HG03139 (cell line): Measurements from ENCODE around the gene ZCCHC10.
"Not testable (repeated sequence)": the region's sequence is repeated elsewhere in the genome, so short reads cannot be mapped to it uniquely, and the experiment has no call there.

Experiments used
- ATAC-seq: cut with Tn5 transposase; IDR thresholded peaks from one replicate; pipeline ENCODE4 v1.9.1; 2021; ENCODE audit not compliant: unreplicated experiment

Gene ZCCHC10

DNA sequence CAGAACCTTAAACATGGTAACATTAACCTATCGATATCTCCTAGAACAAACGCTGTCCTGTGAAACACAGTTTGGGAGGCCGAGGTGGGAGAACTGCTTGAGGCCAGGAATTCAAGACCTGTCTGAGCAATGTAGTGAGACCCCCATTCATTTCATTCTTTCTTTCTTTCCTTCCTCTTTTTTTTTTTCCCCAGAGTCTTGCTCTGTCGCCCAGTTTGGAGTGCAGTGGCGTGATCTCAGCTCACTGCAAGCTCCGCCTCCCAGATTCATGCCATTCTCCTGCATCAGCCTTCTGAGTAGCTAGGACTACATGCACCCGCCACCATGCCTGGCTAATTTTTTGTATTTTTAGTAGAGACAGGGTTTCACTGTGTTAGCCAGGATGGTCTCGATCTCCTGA, 20.2 kb upstream of the ZCCHC10 start:
- ATAC-seq: not testable (repeated sequence)

DNA sequence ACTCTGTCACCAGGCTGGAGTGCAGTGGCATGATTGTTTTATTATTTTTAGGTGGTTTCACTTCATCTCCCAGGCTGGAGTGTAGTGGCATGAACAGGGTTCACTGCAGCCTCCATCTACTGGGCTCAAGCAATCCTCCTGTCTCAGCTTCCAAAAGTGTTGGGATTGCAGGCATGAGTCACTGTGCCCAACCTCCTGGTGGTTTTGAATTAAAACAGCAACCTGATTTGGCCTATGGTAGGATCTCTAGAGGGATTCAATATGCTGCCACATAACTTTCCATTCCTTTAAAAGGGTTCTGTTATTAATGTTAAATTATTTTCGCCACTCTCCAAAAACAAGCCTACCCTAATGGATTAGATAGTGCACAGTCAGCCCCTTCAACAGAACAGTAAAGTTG, 15.6 kb upstream of the ZCCHC10 start:
- no peak for ATAC-seq

DNA sequence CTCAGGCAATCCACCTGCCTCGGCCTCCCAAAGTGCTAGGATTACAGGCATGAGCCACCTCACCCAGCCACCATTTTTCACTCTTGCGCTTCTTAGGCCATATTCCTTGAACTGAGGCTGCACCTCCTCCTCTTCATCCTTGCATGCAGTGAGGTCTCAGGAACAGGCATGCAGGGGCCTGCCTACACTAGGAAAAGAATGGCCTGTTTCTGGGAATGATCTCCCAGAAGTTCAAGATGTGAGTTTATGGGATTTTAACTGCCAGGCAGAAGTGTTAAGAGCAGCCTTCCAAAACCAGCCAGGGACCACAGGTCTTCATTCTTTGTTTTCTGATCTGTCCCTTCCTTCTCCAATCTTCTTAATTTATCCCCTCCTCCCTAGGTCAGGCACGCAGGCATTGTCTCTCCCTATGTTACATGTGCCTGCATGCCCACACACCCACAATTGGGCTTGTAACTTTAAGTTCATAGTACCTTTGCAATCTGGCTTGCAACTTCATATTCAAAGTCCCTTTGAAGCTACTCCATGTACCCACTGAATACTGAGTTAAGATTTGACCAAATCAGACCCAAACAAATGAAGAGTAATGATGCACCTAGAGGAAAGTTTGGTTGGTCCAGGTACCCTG, 14.9 kb upstream of the ZCCHC10 start:
- no peak for ATAC-seq

DNA sequence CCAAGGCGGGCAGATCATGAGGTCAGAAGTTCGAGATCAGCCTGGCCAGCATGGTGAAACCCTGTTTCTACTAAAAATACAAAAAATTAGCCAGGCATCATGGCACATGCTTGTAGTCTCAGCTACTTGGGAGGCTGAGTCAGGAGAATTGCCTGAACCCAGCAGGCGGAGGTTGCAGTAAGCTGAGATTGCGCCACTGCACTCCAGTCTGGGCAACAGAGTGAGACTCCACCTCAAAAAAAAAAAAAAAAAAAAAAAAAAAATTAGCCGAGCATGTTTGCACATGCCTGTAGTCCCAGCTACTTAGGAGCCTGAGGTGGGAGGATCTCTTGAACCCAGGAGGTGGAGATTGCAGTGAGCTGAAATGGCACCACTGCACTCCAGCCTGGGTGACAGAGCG, 10.3 kb upstream of the ZCCHC10 start:
- not testable (repeated sequence) for ATAC-seq

DNA sequence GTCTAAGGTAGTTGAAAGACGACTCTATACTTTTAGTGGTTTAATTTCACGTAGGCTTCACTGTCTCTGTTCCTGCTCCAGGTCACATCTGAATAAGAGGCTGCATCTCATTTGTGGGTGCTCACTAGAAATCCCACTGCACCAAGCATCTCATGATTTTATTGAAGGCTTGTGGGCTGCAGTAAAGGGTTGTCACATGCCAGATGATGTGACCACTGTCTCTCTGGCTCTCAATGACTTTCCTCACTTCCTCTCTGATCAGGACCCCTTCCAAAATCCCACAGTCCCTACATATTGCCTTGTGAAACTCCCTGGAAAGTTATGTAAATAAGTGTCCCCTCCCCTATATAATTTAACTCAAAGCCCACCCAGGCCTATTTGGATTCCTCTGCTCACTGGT, 8.9 kb upstream of the ZCCHC10 start:
- no peak for ATAC-seq

DNA sequence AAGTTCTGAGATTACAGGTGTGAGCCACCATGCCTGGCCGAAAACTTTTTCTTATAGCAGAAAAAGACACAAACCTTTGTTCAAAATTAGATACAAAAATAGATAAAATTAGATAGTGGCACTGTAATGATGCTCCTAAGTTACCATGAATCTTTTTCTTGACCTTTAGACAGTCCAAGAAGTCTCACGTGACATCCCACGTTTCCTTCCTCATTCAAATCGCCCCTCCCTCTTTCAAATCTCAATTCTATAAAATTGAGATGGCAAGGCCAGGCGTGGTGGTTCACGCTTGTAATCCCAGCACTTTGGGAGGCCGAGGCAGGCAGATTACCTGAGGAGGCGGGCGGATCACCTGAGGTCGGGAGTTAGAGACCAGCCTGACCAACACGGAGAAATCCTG, 7.7 kb upstream of the ZCCHC10 start:
- ATAC-seq: no peak

DNA sequence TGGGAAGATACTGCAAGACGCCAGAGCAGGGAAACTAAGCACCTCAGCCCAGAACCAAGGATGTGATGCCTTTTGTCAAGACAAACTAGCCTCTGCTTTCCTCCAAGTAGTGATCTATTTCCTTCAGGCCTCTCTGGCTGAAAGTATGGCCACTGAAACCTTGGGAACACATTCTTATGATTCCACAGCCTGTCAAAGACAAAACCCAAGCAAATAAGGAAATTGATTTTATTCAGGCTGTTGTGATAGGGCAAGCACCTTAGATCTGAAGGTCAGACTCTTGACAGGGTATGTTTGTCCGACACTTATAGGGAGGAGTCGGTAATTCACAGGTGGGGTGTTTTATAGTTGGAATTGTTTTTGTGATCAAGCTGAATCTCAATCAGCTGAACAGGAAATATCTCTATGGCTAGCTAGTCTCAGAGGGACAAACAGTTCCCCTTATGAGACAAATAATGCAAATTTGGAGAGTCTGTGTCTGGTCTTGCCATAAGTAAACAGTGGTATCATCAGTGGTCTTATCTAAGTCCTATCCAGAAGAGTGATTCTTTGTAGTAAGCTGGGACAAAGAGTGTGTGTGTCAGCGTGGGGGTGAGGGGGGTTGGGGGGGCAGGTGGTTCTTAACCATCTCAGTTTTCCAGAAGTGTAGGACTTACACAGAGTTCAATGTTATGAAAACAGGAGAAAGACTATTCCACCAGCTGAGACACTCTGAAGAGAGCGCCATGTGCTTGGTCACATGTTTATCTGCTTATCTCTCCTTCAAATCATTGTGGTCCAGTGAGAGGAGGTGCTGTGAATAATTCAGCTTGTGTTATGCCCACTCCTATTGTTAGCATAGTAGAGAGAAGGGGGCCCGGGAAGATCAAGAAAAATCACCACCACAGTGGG, 6.7 kb upstream of the ZCCHC10 start:
- ATAC-seq: no peak

DNA sequence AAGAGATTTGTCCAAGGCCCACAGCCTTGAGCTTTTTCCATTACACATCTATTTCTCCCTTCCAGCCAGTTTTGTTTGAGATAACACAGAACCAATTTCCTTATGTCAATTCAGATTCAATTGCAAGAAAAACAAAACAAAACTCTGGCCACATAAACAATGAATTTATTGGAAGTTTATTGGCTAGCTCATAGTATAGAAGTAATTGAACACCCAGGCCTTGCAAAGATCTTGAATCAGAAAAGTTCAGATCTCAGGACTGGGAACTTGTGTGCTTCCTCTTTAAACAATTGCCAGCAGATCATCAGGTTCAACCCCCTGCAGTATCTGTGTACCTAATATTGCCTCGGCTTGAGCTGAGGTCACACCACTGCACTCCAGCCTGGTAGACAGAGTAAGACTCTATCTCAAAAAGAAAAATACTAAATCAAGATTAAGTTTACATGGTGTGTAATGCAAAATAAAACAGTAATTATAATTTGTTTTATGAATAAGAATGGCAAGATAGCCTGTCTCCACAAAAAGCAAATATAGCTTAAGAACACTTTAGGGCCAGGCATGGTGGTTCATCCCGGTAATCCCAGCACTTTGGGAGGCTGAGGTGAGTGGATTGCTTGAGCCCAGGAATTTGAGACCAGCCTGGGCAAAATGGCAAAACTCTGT, 4.1 kb upstream of the ZCCHC10 start:
- ATAC-seq: no peak

DNA sequence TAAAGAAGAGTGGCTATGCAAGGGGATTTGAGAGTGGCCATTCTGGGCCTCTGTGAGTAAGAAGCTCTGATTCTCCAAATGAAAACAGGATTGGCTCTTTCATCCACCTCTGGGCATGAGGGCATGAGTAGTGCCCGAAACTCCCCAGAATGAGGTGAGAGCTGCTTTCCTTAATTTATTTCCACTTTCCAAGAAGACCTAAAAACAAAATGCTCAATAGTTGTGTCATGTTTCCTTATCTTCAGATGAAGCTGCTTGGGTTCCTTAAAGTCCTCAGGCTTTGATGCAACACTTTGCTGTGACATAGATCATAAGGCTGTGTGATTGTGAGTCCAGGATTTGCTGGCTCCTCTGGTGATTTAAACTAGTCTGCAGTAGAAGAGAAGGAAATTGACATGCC, 3.1 kb upstream of the ZCCHC10 start:
- no peak for ATAC-seq

DNA sequence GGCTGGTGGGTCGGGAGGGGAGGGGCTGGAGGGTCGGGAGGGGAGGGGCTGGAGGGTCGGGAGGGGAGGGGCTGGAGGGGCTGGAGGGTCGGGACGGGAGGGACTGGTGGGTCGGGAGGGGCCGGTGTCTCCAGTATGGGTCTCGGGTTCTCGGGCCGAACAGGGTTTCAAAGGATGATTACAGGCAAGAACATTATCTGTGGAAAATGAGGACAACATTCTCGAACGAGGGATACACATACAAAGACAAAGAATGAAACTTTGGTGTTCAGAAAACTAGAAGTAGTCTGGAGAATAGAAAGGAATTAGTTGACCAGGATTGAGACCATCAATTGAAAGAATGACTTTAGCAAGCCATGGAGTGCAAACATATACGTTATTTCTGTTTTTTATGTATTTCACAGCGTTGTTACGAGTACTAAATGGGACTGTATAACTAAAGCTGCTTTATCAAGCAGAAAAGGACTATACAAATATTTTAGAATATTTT, 360 bp upstream of the ZCCHC10 start:
- no peak for ATAC-seq

DNA sequence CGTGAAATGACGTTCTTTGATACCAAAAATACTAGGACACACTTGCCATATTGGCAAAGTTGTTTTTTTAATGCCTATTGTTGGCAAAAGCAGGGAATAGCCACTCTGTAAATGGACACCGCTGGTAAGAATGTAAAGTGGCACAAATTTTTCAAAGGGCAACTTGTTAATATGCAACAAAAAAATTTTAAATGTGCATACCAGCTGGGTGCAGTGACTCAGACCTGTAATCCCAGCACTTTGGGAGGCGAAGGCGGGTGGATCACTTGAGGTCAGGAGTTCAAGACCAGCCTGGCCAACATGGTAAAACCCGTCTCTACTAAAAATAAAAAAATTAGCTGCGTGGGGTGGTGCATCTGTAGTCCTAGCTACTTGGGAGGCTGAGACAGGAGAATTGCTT, 6.9 kb downstream of the ZCCHC10 start:
- ATAC-seq: not testable (repeated sequence)

DNA sequence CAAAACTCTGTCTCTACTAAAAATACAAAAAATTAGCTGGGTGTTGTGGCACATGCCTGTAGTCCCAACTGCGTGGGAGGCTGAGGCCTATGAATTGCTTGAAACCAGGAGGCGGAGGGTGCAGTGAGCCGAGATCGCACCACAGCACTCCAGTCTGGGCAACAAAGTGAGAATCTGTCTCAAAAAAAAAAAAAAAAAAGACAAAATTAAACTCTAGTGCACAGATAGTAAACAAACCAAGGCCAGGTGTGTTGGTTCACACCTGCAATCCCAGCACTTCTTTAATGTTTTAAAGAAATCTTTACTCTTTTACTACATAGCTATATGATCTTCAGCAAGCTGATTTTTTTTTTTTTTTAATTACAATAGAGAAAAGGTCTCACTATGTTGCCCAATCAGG, 8.4 kb downstream of the ZCCHC10 start:
- no peak for ATAC-seq

DNA sequence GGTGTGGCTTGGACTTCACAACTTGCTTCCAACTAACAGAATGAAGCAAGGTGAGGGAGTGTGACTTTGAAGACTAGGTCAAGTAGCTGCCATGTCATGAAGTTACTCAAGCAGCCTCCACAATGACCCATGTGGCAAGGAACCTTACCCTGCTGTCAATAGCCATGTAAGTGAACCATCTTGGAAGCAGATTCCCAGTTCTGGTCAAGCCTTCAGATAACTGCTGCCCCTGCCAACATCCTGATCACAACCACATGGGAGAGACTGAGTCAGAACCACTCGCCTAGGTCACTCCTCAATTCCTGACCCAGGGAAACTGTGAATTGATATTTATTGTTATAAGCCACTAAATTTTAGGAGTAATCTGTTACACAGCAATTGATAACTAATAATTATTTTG, 10.9 kb downstream of the ZCCHC10 start:
- no peak for ATAC-seq

DNA sequence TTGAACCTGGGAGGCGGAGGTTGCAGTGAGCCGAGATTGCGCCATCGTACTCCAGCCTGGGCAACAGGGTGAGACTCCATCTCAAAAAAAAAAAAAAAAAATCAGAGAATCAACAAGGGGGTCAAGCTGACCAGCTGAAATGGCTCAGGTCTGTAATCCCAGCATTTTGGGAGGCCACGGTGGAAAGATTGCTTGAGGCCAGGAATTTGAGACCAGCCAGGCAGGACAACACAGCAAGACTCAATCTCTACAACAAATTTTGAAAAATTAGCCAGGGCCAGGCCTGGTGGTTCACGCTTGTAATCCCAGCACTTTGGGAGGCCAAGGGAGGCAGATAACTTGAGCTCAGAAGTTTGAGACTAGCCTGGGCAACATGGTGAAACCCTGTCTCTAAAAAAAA, 17.9 kb downstream of the ZCCHC10 start:
- ATAC-seq: not testable (repeated sequence)

DNA sequence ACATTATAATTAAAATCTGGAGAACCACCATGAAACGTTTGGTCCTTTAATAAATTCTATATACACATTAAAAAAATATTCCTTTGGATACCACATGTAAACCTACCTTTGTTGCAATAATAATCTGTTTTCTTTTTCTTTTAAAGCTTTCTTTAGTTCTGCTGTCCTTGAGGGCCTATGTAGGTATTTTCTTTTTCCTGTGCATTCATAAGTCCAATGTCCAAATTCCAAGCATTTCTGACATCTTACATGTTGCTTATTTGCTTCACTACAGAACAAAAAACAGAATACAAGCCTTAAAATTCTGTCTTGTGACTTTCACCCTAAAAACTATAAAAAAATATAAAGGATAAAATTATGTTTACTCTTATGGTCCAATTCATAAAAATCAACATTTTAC, 19.7 kb downstream of the ZCCHC10 start:
- ATAC-seq: no peak

DNA sequence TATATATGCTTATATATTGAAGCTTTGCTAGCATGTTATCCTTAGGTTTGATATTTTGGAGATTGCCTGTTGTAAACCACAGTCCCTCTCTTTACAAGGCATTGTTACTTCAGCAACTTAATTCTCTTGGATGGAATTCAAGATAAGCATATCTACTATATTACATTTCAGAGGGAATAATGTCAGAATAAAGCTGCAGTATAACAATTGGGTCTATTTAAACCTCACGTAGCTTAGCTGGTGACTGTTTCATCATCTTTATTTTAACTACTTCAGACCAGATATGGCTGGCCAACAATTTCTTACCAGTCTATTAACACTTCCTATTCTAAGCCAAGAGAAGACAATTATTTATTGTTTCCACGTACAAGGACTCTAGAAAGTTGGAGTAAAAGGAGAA, 27.1 kb downstream of the ZCCHC10 start:
- no peak for ATAC-seq

DNA sequence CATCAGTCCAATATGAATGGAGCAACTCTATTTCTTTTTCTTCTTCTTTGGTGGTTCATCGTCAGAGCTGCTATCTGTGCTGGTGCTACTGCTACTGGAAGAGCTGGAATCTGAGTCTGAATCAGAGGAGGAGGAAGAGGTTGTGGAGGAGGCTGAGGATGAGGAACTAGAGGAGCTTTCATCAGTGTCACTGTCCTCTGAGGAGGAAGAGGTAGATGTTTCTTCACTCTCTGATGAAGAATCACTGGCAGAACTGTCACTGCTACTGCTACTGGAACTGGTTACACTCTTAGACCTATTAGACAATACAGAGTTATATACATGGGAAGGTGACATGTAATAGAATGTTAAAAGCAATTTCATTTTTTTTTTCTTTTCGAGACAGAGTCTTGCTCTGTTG, 27.8 kb downstream of the ZCCHC10 start:
- ATAC-seq: no peak

DNA sequence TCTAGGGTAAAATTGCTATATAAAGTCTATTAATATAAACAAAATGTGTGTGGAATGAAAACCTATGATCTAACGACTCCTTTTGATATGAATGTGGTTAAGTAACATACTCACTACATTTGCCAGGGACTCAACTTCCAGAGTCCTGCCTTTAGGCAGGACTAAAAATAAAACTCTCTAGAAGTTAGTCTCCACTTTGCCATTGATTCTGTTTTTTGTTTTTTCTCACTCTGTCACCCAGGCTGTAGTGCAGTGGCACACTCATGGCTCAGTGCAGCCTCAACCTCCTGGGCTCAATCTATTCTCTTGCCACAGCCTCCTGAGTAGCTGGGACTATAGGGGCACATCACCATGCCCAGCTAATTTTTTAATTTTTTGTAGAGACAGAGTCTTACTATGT, 30.0 kb downstream of the ZCCHC10 start:
- no peak for ATAC-seq

DNA sequence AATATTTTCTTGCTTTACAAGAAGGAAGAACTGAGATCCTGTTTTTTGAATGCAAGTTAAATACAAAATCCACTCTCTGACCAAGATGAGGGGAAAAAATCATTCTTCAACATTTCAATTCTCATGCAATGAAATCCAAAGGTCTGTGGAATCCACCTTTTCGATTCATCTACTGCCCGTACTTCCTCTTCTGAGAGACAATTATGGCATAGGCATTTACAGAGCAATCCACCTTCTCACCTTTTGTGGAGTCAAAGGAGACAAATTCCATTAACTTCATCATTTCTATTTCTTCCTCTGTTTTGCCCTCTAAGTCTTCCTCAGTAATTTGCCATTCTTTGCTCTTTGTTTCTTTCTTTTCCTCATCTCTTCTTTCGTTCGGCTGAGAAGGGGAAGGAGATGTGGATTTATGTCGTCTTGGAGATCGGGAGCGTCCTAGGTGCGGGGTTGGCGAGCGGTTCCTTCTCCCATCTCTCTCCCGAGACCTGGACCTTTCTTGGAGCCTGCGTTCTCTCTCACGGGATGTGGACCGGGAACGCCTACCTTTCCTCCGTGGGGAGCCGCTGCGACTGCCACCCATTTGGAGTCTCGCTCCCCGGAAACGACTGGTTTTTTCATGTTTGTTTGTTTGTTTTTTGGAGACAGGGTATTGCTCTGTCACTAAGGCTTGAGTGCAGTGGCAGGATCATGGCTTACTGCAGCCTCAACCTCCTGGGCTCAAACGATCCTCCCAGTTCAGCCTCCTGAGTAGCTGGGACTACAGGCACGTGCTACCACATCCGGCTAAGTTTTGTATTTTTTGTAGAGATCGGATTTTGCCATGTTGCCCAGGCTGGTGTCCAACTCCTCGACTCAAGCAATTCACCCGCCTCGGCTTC, 38.6 kb downstream of the ZCCHC10 start:
- no peak for ATAC-seq

DNA sequence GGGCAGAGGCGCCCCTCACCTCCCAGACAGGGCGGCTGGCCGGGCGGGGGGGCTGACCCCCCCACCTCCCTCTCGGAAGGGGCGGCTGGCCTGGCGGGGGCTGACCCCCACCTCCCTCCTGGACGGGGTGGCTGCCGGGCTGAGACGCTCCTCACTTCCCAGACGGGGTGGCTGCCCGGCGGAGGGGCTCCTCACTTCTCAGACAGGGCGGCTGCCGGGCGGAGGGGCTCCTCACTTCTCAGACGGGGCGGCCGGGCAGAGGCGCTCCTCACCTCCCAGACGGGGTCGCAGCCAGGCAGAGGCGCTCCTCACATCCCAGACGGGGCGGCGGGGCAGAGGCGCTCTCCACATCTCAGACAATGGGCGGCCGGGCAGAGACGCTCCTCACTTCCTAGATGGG, 43.4 kb downstream of the ZCCHC10 start:
- not testable (repeated sequence) for ATAC-seq

DNA sequence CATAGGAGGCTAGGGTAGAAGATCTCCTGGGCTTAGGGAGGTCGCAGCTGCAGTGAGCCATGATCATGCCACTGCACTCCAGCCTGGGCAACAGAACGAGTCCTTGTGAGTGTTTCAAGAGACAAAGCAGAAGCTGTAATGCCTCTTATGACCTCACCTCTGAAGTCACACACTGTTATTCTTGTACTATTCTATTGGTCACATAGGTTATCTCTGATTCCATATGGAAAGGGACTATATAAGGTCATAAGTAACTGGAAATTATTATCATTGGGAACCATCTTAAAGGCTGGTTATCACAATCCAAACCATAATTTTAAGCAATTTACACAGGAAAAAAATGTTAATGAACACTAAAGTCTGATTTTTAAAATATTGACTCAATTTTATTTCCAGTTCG, 45.1 kb downstream of the ZCCHC10 start:
- no peak for ATAC-seq
